ENCODE data around the gene TBC1D10A.

TBC1D10A gene

GRCh38 chr22:30252411-30253204 is 74.1 kb downstream of the TBC1D10A start:
- Histone ChIP-seq H3K36me3 (ENCODE audit: insufficient read depth, low read length) (no peaks in the 10 kb centered on the region), H3K27me3 (ENCODE audit: insufficient read depth, low read length, poor library complexity, severe bottlenecking) (no peaks in the 10 kb centered on the region), H3K9me3 (ENCODE audit: insufficient read depth, low read depth, low read length) (no peaks in the 10 kb centered on the region), H2AFZ (ENCODE audit: low read length) (0 out of 2 replicates have a peak overlapping the region, but pooled peaks have one; percentile 9), H3K4me2 (ENCODE audit: low read depth, low read length, poor library complexity, severe bottlenecking) (peak overlapping the region; percentile 33), H3K79me2 (ENCODE audit: insufficient read depth, low read length) (no peaks in the 10 kb centered on the region), H3K4me1 (ENCODE audit: insufficient read depth, low read length, poor library complexity, severe bottlenecking) (peaks cover 27% of the 10 kb centered on the region), H3K9ac (ENCODE audit: low read depth, low read length, poor library complexity, severe bottlenecking) (peak overlapping the region; percentile 56), H3K4me3 (ENCODE audit: low read length, poor library complexity, severe bottlenecking) (no peak overlapping the region), H3K9me2 (replicated peaks; ENCODE audit: low read depth, low read length) (no peaks in the 10 kb centered on the region), H3F3A (ENCODE audit: low read depth) (no peaks in the 10 kb centered on the region), H4K20me1 (ENCODE audit: insufficient read depth, low read length, poor library complexity, severe bottlenecking) (no peaks in the 10 kb centered on the region)
- no peak for TF ChIP-seq CTCF (conservative IDR thresholded peaks at IDR 0.05; ENCODE audit: low read length)
- no peak for TF ChIP-seq EZH2phosphoT487 (IDR thresholded peaks at IDR 0.05; ENCODE audit: borderline replicate concordance)

- no peaks in the 10 kb centered on the region for H4K20me1 ChIP-seq (ENCODE audit: insufficient read depth, low read length, poor library complexity, severe bottlenecking)
- H3K36me3 ChIP-seq (ENCODE audit: insufficient read depth, low read length) = no peaks in the 10 kb centered on the region
- no peak overlapping the region for H3K9ac ChIP-seq (ENCODE audit: low read depth, low read length, poor library complexity, severe bottlenecking)
- no peaks in the 10 kb centered on the region for H3F3A ChIP-seq (ENCODE audit: low read depth)
- H3K9me2 ChIP-seq (replicated peaks; ENCODE audit: low read depth, low read length) = no peaks in the 10 kb centered on the region
- no peak overlapping the region for H2AFZ ChIP-seq (ENCODE audit: low read length)
- no peak overlapping the region for H3K4me2 ChIP-seq (ENCODE audit: low read depth, low read length, poor library complexity, severe bottlenecking)
- H3K79me2 ChIP-seq (ENCODE audit: insufficient read depth, low read length) = no peaks in the 10 kb centered on the region
- TF ChIP-seq EZH2phosphoT487 (IDR thresholded peaks at IDR 0.05; ENCODE audit: borderline replicate concordance) (no peak), CTCF (conservative IDR thresholded peaks at IDR 0.05; ENCODE audit: low read length) (no peak)
- H3K4me1 ChIP-seq (ENCODE audit: insufficient read depth, low read length, poor library complexity, severe bottlenecking) = peaks cover 32% of the 10 kb centered on the region
- H3K4me3 ChIP-seq (ENCODE audit: low read length, poor library complexity, severe bottlenecking) = no peak overlapping the region
- no peaks in the 10 kb centered on the region for H3K27me3 ChIP-seq (ENCODE audit: insufficient read depth, low read length, poor library complexity, severe bottlenecking)
- no peaks in the 10 kb centered on the region for H3K9me3 ChIP-seq (ENCODE audit: insufficient read depth, low read depth, low read length)
These were observed 75.0 kb downstream of the TBC1D10A start for GRCh38 chr22:30251711-30252110.

- peaks cover 41% of the 10 kb centered on the region for H3K4me1 ChIP-seq (ENCODE audit: insufficient read depth, low read length, poor library complexity, severe bottlenecking)
- H3K9me2 ChIP-seq (replicated peaks; ENCODE audit: low read depth, low read length) = no peaks in the 10 kb centered on the region
- H3K36me3 ChIP-seq (ENCODE audit: insufficient read depth, low read length) = no peaks in the 10 kb centered on the region
- H3K9ac ChIP-seq (ENCODE audit: low read depth, low read length, poor library complexity, severe bottlenecking) = no peak overlapping the region
- no peaks in the 10 kb centered on the region for H3K9me3 ChIP-seq (ENCODE audit: insufficient read depth, low read depth, low read length)
- H2AFZ ChIP-seq (ENCODE audit: low read length) = no peak overlapping the region
- no peaks in the 10 kb centered on the region for H3K27me3 ChIP-seq (ENCODE audit: insufficient read depth, low read length, poor library complexity, severe bottlenecking)
- no peak overlapping the region for H3K4me2 ChIP-seq (ENCODE audit: low read depth, low read length, poor library complexity, severe bottlenecking)
- no peaks in the 10 kb centered on the region for H3F3A ChIP-seq (ENCODE audit: low read depth)
- TF ChIP-seq CTCF (conservative IDR thresholded peaks at IDR 0.05; ENCODE audit: low read length) = no peak
- TF ChIP-seq EZH2phosphoT487 (IDR thresholded peaks at IDR 0.05; ENCODE audit: borderline replicate concordance) = no peak
- H4K20me1 ChIP-seq (ENCODE audit: insufficient read depth, low read length, poor library complexity, severe bottlenecking) = no peaks in the 10 kb centered on the region
- no peaks in the 10 kb centered on the region for H3K79me2 ChIP-seq (ENCODE audit: insufficient read depth, low read length)
- H3K4me3 ChIP-seq (ENCODE audit: low read length, poor library complexity, severe bottlenecking) = no peak overlapping the region
These were observed 76.0 kb downstream of the TBC1D10A start for GRCh38 chr22:30250661-30251267.
